GM15510 (cell line): ENCODE data around the gene ATP13A4.

ENCODE experiments used
- POLR2A ChIP-seq: IDR thresholded peaks from 3 replicates; pipeline ENCODE4 v1.6.1; 2011; ENCODE audit warnings: borderline replicate concordance; ENCODE audit not compliant: insufficient read length; ENCODE audit errors: extremely low read depth

ATP13A4 gene, protein sequence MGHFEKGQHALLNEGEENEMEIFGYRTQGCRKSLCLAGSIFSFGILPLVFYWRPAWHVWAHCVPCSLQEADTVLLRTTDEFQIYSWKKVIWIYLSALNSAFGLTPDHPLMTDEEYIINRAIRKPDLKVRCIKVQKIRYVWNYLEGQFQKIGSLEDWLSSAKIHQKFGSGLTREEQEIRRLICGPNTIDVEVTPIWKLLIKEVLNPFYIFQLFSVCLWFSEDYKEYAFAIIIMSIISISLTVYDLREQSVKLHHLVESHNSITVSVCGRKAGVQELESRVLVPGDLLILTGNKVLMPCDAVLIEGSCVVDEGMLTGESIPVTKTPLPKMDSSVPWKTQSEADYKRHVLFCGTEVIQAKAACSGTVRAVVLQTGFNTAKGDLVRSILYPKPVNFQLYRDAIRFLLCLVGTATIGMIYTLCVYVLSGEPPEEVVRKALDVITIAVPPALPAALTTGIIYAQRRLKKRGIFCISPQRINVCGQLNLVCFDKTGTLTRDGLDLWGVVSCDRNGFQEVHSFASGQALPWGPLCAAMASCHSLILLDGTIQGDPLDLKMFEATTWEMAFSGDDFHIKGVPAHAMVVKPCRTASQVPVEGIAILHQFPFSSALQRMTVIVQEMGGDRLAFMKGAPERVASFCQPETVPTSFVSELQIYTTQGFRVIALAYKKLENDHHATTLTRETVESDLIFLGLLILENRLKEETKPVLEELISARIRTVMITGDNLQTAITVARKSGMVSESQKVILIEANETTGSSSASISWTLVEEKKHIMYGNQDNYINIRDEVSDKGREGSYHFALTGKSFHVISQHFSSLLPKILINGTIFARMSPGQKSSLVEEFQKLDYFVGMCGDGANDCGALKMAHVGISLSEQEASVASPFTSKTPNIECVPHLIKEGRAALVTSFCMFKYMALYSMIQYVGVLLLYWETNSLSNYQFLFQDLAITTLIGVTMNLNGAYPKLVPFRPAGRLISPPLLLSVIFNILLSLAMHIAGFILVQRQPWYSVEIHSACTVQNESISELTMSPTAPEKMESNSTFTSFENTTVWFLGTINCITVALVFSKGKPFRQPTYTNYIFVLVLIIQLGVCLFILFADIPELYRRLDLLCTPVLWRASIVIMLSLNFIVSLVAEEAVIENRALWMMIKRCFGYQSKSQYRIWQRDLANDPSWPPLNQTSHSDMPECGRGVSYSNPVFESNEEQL

DNA sequence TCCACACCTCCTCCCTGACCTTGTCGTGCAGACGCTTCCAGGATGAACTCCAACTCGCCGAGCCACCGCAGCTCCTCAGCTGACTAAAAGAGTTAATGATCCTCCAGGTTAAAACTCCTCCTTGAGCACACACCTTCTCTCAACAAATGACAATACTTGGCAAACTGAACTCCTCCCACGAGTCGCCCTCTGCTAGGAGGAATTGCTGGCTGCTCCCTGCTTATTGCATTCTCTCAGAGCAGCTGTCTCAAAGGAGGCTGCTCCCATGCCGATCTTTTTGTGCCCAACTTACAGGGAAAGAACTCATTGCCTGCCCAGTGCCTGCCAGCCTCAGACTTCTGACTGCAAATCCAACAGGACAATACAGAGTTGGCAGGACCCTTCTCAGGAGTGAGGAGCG, at the start of gene ATP13A4:
Gene ATP13A4 (minus strand): TSS at position 85 of the 400 bp plus-strand sequence. CDS start 96 bp downstream, outside the sequence.
- TF ChIP-seq POLR2A, result no peak

DNA sequence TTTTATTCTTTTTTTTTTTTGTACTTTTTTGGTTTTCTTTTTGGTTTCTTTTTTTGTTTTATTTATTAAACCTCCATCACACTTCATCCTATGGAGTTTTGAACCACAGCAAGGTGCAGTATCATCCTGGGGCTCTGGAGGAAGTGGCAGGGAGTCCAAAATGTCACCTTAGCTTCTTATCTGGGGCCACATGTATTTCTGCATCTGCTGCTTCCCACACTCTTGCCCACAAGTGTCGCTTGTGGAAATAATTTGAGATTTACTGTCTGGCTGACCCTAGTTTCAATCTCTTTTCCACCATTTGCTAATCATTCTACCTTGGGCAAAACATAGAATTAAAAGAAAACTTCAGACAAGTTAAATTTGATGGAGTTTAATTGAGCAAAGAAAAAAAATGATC, 44.7 kb upstream of the ATP13A4 start:
- no peak for TF ChIP-seq POLR2A

DNA sequence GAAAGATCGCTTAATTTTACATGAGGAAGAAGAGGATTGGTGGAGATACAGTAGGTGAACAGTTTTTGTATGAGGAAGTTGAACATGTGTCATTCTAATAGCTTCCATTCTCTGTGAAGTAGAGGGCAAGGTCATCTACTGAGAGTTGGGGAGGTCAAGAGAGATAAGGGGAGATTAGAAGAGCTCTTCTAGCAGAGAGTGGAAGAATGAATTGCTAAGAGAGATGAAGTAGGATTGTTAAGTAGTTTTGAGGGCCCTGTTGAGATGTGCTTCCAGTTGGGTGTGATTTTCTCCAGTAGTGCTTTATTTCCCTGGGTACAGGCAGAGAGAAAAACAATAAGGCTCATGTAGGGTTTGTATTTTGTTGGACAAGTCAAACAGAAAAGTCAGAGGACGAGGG, 43.5 kb upstream of the ATP13A4 start:
- TF ChIP-seq POLR2A, result no peak

DNA sequence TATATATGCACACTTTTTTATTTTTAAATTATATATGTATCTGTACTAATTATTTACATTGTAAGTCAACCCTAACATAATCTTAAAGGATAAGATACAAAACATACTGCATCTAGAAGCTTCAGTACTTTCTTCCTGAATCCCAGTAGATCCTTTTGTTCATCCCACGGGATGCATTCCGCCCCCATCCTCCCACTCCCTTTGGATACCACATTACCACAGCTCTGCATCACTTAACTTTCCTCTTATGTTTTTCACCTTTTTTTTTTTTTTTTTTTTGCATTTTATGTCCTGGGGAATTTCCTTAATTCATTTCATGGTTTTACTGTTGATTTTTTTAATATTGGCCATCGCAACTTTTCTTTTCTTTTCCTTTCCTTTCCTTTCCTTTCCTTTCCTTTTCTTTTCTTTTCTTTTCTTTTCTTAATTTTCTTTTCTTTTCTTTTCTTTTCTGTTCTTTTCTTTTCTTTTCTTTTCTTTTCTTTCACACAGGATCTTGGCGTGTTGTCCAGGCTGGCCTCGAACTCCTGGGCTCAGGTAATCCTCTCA, 41.3 kb upstream of the ATP13A4 start:
- TF ChIP-seq POLR2A, result no peak

DNA sequence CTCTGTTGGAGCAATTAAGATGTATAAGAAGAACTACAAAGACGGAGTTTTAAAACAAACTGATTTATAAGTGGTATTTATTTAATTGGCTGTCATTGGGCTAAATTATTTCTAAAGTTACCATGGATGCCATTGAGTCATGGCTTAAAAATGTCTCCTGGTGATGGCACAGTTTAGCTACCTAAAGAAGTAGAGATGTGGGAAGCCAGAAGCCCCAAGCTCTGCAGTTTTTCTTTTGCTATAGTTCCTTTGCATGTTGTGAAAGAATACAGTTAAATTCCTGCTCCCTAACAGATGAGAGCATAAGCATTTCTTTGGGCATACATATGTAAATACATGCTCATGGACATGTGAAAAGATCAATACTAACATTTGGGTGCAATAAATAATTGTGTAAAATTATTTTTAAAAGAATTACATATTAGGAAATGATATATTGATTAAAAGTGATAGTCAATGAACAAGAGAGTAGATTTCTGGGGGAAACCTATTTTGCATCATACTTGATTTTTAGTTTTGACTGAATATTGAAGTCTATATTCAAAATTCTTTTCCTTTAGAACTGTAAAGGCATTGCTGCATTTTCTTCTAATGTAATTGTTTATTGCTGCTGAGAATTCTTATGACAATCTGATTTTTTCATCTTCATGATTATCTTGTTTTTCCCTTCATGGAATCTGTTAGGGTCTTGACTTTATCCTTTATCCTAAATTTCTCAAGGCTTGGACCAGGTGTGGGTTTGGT, 40.4 kb upstream of the ATP13A4 start:
- no peak for TF ChIP-seq POLR2A

DNA sequence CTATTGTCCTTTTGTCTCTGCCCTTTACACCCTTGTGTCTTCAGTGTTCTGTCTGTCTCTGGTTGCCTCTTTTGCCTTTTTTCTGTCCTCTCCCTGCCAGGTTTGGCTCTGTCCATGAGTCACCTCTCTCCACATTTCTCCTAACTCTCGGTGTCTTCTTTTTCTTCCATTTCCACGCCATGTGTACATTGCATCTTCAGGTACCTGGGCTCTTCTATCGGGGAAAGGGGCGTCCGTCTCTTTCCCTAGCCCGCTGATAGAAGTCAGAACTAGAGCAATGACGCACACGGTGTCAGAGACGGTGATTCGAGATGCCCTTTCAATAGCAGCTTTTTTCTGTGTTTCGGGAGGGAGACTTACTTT, 39.0 kb upstream of the ATP13A4 start:
- no peak for TF ChIP-seq POLR2A

DNA sequence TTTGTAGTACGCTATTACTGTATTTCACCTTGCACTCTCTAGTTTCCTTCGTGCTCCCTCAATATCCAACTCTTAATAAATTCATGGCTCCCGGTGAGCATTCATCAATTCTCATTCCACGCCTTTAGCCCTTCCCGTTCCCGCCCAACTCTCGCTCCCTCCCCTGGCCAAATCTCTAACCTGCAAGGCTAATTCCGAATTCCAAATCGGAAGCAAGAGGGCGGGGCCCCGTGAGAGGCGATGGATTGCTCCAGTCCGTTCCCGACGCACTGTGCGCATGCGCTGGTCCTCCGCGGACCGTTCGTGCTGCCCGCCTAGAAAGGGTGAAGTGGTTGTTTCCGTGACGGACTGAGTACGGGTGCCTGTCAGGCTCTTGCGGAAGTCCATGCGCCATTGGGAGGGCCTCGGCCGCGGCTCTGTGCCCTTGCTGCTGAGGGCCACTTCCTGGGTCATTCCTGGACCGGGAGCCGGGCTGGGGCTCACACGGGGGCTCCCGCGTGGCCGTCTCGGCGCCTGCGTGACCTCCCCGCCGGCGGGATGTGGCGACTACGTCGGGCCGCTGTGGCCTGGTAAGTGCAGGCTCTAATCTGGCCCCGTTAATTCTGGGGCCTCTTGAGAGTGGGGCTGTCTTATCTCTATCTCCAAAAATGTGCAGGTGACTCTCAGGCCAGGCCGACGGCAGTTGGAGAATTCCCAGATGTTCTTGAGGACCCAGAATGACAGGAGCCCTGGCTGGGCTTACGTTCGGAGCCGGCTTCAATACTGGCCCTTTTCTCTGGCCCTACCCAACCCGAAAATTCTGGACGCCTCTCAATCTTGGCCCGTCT, 38.4 kb upstream of the ATP13A4 start, which contains the start of gene OPA1:
Gene OPA1 (plus strand): TSS at position 368 of the 827 bp plus-strand sequence. CDS start 170 bp downstream, at position 538.
- TF ChIP-seq POLR2A, result peak; percentile 84

DNA sequence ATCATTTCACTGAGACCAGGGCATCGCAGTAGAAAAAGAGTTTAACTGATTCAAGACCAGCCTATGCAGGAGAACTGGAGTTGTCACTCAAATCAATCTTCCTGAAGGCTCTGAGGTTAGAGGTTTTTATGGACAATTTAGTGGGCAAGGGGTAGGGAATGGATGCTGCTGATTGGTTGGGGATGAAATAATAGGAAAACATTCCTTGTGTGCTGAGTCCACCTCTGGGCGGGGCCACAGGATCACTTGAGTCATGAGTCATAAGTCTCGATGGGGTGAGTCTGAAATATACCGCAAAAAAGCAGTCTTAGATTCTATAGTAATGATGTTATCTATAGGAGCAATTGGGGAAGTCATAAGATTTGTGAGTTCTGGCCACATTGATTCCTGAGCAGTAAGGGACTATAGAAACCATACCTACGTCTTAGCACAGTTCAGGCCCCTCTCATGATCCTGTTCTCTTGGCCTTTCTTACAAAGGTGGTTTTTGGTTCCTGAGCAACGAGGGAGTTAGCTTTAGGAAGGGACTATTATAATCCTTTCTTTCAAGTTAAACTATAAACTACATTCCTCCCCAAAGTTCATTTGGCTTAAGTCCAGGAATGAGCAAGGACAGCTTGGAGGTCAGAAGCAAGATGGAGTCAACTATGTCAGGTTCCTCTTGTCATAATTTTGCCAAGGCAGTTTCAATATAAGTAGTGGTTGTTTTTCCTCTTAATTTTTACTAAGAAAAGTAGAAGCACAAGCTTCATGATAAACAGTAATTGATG, 35.6 kb upstream of the ATP13A4 start:
- TF ChIP-seq POLR2A, result no peak

DNA sequence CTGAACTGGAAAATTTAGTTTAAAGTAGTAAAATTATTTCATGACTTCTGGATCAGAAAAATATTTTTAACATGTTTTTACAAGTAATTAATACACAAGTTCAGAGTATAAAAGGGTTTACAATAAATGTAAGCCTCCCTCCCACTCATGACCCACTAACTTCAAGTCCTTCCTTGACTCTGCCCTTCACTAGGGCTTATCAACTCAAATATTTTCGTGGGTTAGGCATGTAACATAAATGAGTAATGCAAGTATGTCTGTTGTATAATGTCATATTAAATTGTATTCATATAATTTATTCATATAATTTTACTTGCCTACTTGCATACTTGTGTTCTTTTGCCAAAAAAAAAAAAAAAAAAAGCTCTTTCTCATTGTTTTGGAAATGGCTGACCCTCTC, 34.9 kb upstream of the ATP13A4 start:
- no peak for TF ChIP-seq POLR2A

DNA sequence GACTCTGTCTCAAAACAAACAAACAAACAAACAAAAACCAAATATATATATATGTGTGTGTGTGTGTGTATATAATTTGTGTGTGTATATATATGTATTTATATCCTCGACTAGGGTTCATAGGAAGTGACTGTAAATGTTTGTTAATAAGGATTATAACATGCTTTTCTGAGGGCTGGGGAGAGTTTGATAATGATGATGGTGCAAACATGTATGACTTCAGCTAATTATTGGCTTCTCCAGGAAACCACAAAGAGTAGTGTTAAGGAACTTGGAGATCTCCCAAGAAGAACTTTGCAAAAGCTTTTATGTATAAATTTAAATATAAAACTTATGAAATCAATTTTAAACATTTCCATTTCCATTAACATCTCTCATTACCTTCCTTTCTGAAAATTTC, 34.4 kb upstream of the ATP13A4 start:
- TF ChIP-seq POLR2A, result no peak

DNA sequence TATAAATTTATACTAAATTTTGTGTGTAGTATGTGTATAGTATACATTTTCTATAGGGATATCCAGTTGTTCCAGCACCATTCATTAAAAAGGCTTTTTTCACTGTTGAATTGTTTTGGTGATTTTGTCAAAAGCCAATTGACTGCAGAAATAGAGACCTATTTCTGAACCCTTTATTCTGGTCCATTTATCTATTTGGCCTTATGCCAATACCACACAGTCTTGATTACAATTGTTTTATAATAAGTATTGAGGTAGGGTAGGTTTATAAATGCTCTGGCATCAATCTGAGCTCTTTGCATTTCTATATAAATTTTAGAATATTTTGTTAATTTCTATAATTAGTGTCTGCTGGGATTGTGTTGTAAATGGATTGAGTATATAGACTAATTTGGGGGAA, 31.8 kb upstream of the ATP13A4 start:
- TF ChIP-seq POLR2A, result no peak

DNA sequence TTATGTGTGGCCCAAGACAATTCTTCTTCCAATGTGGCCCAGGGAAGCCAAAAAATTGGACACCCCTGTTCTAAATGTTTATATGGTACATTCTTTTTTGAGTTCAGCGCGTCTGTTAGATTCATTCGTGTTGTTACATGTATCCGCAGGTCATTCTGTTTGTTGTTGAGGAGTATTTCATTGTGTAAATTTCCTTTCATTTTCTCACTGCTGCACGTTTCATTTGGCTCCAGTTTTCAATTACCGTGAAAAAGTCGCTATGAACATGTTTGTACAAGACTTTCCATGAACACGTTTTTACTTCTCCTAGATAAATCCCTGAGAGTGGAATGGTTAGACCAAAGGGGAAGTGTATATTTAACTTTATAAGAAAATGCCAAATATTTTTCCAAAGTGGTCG, 30.8 kb upstream of the ATP13A4 start:
- no peak for TF ChIP-seq POLR2A
